ENCODE data around the gene PSENEN.
"Not testable (repeated sequence)": the region's sequence is repeated elsewhere in the genome, so short reads cannot be mapped to it uniquely, and the experiment has no call there.

The PSENEN gene

DNA sequence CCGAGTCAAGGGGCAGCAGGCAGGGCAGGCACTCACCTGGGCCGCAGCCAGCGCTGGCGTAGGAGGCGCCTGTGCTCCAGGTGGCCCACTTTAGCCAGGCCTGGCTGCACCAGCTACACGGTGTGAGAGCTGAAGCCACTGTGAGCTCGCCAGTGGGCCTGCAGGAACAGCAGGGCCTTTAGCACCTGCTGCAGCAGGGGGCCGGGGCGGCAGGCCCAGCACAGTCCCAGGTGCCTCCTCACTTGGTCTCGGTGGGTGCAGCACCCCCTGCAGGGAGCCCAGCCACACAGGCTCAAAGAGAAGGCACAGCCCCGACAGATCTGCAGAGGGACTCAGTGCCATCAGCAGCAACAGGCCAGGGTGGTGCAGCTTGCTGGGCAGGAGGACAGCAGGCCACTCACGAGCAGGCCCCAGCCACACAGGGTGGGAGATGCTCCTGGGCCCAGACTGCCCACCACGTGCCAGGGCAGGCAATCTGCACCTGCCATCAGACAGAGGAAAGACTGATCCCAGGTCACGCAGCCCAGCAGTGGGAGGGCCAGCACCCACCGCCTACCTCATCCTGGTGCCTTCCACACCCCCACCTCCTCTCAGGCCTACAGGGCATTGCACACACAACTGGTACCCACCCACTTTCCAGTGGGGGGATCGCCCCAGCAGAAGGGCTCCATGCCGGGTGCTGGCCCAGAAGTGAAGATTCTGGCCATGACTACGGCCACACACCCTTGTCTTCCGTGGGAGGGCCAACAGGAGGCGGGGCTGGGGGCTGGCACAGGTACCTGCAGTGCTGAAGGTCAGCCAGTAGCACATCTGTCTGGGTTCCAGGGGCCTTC is 45.7 kb downstream of the PSENEN start:
- DNase-seq (ENCODE audit: low read depth) = no peak
- no peak for TF ChIP-seq CTCF (IDR thresholded peaks at IDR 0.05; ENCODE audit: control insufficient read depth, insufficient read depth, low read depth, low read length, missing control alignments)
- H3K4me3 ChIP-seq (ENCODE audit: control insufficient read depth, low read depth, low read length) = no peak overlapping the region

- no peak for DNase-seq (ENCODE audit: low read depth)
- no peak for TF ChIP-seq CTCF (IDR thresholded peaks at IDR 0.05; ENCODE audit: control insufficient read depth, insufficient read depth, low read depth, low read length, missing control alignments)
- no peak overlapping the region for H3K4me3 ChIP-seq (ENCODE audit: control insufficient read depth, low read depth, low read length)
Observed at GRCh38 chr19:35791814-35792279, 46.4 kb downstream of the PSENEN start.

DNA sequence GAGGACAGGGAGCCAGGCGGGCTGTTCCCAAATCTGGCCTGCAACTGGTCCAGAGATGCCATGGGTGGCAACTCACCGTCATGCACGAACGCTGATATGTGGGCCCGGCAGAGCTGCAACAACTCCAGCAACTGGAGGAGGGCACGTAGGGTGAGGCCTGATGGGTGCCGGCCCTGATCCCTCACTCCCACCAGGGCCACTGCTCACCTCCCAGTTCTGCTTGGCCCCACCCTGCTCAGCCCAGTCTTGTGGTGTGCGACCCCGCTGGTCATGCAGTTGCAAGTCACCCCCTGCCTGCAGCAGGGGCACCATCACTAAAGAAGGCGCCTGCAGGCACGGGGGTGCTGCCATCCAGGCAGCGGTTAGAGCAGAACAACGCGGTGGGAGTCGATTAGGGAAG is 46.9 kb downstream of the PSENEN start:
- TF ChIP-seq CTCF (IDR thresholded peaks at IDR 0.05; ENCODE audit: control insufficient read depth, insufficient read depth, low read depth, low read length, missing control alignments) = no peak
- no peak overlapping the region for H3K4me3 ChIP-seq (ENCODE audit: control insufficient read depth, low read depth, low read length)
- DNase-seq (ENCODE audit: low read depth) = no peak

DNA sequence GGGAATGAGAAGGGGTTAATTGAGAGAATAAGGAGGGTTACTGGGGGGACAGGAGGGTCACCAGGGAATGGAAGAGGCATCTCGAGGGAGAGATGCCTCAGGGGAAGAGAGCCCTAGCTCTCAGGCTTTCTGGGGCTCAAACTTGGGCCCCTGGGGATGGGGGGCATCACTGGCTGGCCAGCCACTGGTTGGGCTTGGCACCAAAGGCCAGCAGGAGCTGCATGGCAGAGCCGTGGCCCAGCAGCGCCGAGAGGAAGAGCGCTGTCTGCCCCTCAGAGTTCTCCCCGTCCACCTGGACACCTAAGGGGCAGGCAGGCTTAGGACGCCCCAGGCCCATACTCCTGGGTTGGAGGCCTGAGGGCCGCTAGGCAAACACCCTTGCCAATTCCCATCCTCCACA is 47.4 kb downstream of the PSENEN start:
- no peak for TF ChIP-seq CTCF (IDR thresholded peaks at IDR 0.05; ENCODE audit: control insufficient read depth, insufficient read depth, low read depth, low read length, missing control alignments)
- no peak for DNase-seq (ENCODE audit: low read depth)
- no peak overlapping the region for H3K4me3 ChIP-seq (ENCODE audit: control insufficient read depth, low read depth, low read length)

- DNase-seq (ENCODE audit: low read depth) = no peak
- TF ChIP-seq CTCF (IDR thresholded peaks at IDR 0.05; ENCODE audit: control insufficient read depth, insufficient read depth, low read depth, low read length, missing control alignments) = no peak
- H3K4me3 ChIP-seq (ENCODE audit: control insufficient read depth, low read depth, low read length) = no peak overlapping the region
Observed at GRCh38 chr19:35793381-35794165, 48.1 kb downstream of the PSENEN start.

GRCh38 chr19:35795564-35795963 is 50.1 kb downstream of the PSENEN start:
- not testable (repeated sequence) for DNase-seq (ENCODE audit: low read depth); H3K4me3 ChIP-seq (ENCODE audit: control insufficient read depth, low read depth, low read length)

Data from AG09309 (cell line).